RWPE2 (cell line): Measurements from ENCODE around the gene PDE4C.

ENCODE experiments used
- ATAC-seq: fragments of 200-7000 bp; cut with Tn5 transposase; 3 replicates; pipeline ENCODE4 v1.9.1; 2021; ENCODE audit warnings: low read depth
- DNase-seq: peaks from one replicate; pipeline ENCODE4 v3.0.0-alpha.2; 2020; ENCODE audit warnings: low spot score
- H3K27ac ChIP-seq: fragments of 450-650 bp; 2 replicates; pipeline ENCODE4 v1.5.1; 2017; ENCODE audit warnings: mild to moderate bottlenecking; ENCODE audit not compliant: poor library complexity, severe bottlenecking
- H3K27me3 ChIP-seq: fragments of 250-450 bp; sonication (Bioruptor Pico); 2 replicates; pipeline ENCODE4 v1.5.1; 2021; ENCODE audit warnings: mild to moderate bottlenecking, moderate library complexity; ENCODE audit not compliant: insufficient read depth, poor library complexity, severe bottlenecking
- H3K36me3 ChIP-seq: fragments of 250-450 bp; sonication (Bioruptor Pico); 2 replicates; pipeline ENCODE4 v1.5.1; 2020; ENCODE audit warnings: low read depth, mild to moderate bottlenecking, moderate library complexity
- H3K4me1 ChIP-seq: fragments of 250-450 bp; sonication (Bioruptor Pico); 2 replicates; pipeline ENCODE4 v1.5.1; 2021; ENCODE audit warnings: mild to moderate bottlenecking, moderate library complexity; ENCODE audit not compliant: insufficient read depth, poor library complexity, severe bottlenecking
- H3K4me3 ChIP-seq: fragments of 250-450 bp; sonication (Bioruptor Pico); 2 replicates; pipeline ENCODE4 v1.5.1; 2021; ENCODE audit warnings: mild to moderate bottlenecking, moderate library complexity; ENCODE audit not compliant: severe bottlenecking
- H3K9me3 ChIP-seq: fragments of 250-450 bp; sonication (Bioruptor Pico); 2 replicates; pipeline ENCODE4 v1.5.1; 2021; ENCODE audit warnings: mild to moderate bottlenecking, moderate library complexity; ENCODE audit not compliant: severe bottlenecking
- TF ChIP-seq, protein P1 (sequence below): fragments of 450-650 bp; IDR thresholded peaks from one replicate; pipeline ENCODE4 v1.5.1; 2017; ENCODE audit warnings: mild to moderate bottlenecking, moderate library complexity; ENCODE audit not compliant: poor library complexity, severe bottlenecking

PDE4C gene

DNA sequence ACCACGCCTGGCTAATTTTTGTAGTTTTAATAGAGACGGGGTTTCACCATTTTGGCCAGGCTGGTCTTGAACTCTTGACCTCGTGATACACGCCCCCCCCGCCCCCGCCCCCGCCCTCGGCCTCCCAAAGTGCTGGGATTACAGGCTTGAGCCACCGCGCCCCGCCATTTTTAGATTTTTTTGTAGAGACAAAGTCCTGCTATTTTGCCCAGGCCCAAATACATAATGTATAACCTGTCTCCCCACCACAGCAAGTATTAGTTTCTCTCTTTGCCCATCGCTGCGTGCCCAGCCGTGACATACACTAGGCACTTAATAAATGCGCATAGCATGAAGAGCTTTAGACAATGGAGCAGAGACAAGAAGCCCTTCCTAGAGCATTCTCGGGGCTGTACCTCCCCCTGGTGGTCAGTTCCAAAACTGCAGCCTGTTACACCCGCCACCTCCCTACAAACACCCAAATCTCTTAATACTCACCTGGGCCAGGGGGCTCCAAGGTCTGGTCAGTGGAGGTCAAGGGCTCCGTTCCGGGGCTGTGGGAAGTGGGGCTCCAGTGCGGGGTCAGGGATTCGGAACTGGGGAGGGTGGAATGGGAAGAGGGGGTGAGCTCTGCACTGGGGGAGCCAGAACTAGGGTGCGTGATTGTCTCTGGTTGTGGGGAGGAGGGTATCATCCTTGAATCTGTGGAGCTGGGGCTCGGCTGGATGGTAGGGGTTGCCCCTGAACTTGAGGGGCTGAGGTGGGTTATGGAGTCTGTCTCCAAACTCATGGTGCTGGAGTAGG, 25.5 kb upstream of the PDE4C start:
- no peaks in the 10 kb centered on the region for H3K4me1 ChIP-seq
- no peaks in the 10 kb centered on the region for H3K9me3 ChIP-seq
- DNase-seq (no peak), ATAC-seq (peak; percentile 68)
- H3K27me3 ChIP-seq = no peaks in the 10 kb centered on the region
- H3K36me3 ChIP-seq = no peaks in the 10 kb centered on the region
- H3K4me3 ChIP-seq = no peak overlapping the region
- TF ChIP-seq, protein P1, sequence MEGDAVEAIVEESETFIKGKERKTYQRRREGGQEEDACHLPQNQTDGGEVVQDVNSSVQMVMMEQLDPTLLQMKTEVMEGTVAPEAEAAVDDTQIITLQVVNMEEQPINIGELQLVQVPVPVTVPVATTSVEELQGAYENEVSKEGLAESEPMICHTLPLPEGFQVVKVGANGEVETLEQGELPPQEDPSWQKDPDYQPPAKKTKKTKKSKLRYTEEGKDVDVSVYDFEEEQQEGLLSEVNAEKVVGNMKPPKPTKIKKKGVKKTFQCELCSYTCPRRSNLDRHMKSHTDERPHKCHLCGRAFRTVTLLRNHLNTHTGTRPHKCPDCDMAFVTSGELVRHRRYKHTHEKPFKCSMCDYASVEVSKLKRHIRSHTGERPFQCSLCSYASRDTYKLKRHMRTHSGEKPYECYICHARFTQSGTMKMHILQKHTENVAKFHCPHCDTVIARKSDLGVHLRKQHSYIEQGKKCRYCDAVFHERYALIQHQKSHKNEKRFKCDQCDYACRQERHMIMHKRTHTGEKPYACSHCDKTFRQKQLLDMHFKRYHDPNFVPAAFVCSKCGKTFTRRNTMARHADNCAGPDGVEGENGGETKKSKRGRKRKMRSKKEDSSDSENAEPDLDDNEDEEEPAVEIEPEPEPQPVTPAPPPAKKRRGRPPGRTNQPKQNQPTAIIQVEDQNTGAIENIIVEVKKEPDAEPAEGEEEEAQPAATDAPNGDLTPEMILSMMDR = peak; percentile 80
- no peak overlapping the region for H3K27ac ChIP-seq

DNA sequence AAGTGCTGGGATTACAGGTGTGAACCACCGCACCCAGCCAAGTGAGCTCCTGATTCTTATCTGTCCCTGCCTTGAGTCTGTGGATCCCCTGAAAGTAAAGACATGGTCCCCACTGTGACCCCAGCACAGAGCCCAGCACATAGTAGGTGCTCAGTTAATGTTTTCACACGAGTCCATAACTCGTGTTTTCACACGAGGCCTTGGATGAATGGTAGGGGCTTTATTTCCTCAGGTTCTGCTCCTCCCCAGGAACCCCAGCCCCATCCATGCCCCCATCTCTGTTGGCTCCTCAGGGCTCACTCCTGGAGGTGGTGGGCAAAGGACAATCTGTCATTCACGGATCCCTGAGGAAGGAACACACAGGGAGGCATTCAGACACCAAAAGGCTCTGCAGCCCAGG, 23.6 kb upstream of the PDE4C start:
- Histone ChIP-seq H3K36me3 (no peaks in the 10 kb centered on the region), H3K27me3 (no peaks in the 10 kb centered on the region), H3K27ac (no peak overlapping the region), H3K4me3 (no peak overlapping the region), H3K4me1 (no peaks in the 10 kb centered on the region), H3K9me3 (no peaks in the 10 kb centered on the region)
- DNase-seq (no peak), ATAC-seq (no peak)
- TF ChIP-seq, protein P1 = no peak

DNA sequence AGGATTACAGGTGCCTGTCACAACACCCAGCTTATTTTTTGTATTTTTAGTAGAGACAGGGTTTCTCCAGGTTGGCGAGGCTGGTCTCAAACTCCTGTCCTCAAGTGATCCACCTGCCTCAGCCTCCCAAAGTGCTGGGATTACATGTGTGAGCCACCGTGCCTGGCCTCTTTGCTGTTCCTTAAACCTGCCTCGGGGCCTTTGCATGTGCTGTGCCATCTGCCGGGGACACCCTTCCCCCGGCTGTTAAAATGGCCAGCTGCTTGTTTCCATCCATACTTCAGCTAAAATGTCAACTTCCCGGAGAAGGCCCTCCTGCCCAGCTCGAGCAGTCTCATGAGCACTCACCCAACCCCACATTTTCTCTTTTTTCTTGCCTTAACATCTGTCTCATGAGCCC, 19.1 kb upstream of the PDE4C start:
- Histone ChIP-seq H3K27ac (no peak overlapping the region), H3K9me3 (no peaks in the 10 kb centered on the region), H3K4me3 (no peak overlapping the region), H3K4me1 (no peaks in the 10 kb centered on the region), H3K36me3 (no peaks in the 10 kb centered on the region), H3K27me3 (no peaks in the 10 kb centered on the region)
- TF ChIP-seq, protein P1 = no peak
- no peak for ATAC-seq
- no peak for DNase-seq

DNA sequence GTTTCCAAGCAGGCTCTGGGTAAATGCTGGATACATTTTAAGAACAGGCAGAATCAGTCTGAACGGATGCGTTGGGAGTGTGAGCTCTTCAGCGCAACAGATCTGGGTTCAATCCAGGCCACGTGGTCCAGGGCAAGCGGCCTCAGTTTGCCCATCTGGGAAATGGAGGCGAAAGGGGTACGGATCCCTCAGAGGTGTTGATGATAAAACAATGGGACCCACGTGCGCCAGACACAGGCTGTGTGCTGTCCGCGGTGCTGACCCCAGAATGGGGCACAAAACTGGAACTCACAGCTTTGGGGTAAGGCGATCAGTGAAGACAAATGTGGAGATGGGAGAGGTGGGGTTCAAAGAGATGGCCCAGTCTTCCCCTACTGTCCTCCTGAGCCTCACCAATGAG, 13.1 kb upstream of the PDE4C start:
- no peak for DNase-seq
- H3K9me3 ChIP-seq = no peaks in the 10 kb centered on the region

DNA sequence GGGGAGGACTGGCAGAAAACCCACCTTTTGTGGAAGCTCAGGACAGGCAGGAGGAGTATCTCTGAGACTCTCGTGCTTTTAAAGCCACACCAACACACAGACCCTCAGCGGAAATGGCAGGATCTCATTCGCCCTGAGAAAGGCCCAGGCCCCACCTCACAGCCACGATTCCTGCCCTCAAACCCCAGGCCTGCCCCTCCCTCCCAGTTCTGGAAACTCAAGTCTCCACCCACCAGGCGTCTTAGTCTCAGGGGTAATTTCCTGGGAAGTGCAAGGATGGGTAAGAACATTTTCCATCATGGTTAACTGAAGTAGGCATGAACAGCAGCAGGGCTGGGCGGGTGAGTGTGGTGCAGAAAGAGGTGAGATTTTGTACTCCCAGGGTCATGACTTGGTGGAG, 8.0 kb upstream of the PDE4C start:
- no peaks in the 10 kb centered on the region for H3K4me1 ChIP-seq
- TF ChIP-seq, protein P1 = no peak
- H3K27me3 ChIP-seq = no peaks in the 10 kb centered on the region
- no peak for DNase-seq
- H3K9me3 ChIP-seq = no peaks in the 10 kb centered on the region
- H3K4me3 ChIP-seq = no peak overlapping the region
- ATAC-seq = no peak
- H3K27ac ChIP-seq = no peak overlapping the region
- H3K36me3 ChIP-seq = no peaks in the 10 kb centered on the region

More for the DNA sequence above, 13.1 kb upstream of the PDE4C start:
- no peaks in the 10 kb centered on the region for H3K4me1 ChIP-seq
- H3K36me3 ChIP-seq = no peaks in the 10 kb centered on the region
- H3K27me3 ChIP-seq = no peaks in the 10 kb centered on the region
- H3K27ac ChIP-seq = no peak overlapping the region
- no peak for ATAC-seq
- H3K4me3 ChIP-seq = no peak overlapping the region
- TF ChIP-seq, protein P1 = no peak
